PC-3 (cell line): ENCODE data around the gene SNED1. TPM values are rescaled to one million over a fixed set of nuclear protein-coding genes. Genes with fewer than 3 reads are reported as not detected.

ENCODE experiments used
- ATAC-seq: fragments of 200-7000 bp; cut with Tn5 transposase; 2 replicates; pipeline ENCODE4 v1.9.1; 2020; ENCODE audit warnings: mild to moderate bottlenecking, moderate library complexity
- BruUV-seq: library from RNA; stranded (reverse); fragments of 400-500 nt; replicated peaks from 2 replicates; lab custom pipeline; 2021; lab: Mats Ljungman, UMichigan
- CTCF ChIA-PET: fragments of 300-600 bp; sonication (Branson Sonifier 250); formaldehyde crosslinking; loops from one replicate; lab custom pipeline; 2022; ENCODE audit warnings: antibody characterized with exemption; lab: Charles Lee
- POLR2A ChIA-PET: fragments of 300-600 bp; sonication (Branson Sonifier 250); formaldehyde crosslinking; loops from one replicate; lab custom pipeline; 2022; ENCODE audit warnings: antibody characterized with exemption; ENCODE audit not compliant: unreplicated experiment; lab: Charles Lee
- DNase-seq: peaks from one replicate; pipeline ENCODE4 v3.0.0-alpha.2; 2015
- H2AFZ ChIP-seq: fragments of 300-600 bp; sonication (generic); 2 replicates; pipeline ENCODE4 v1.6.0; 2016; ENCODE audit warnings: antibody characterized with exemption, low read length
- H3F3A ChIP-seq: fragments of 300-600 bp; sonication (generic); one replicate; pipeline ENCODE4 v1.6.0; 2017; ENCODE audit warnings: antibody characterized with exemption, low read length, control low read depth, mild to moderate bottlenecking; ENCODE audit not compliant: unreplicated experiment
- H3K27ac ChIP-seq: fragments of 300-600 bp; sonication (generic); 2 replicates; pipeline ENCODE4 v1.5.1; 2016; ENCODE audit warnings: mild to moderate bottlenecking, low read length
- H3K27me3 ChIP-seq: fragments of 300-600 bp; sonication (generic); 2 replicates; pipeline ENCODE4 v1.6.1; 2016; ENCODE audit warnings: low read length, mixed read lengths
- H3K36me3 ChIP-seq: fragments of 300-600 bp; sonication (generic); 2 replicates; pipeline ENCODE4 v1.6.1; 2016; ENCODE audit warnings: low read depth, mixed run types, low read length, mixed read lengths
- H3K4me1 ChIP-seq: fragments of 300-600 bp; sonication (generic); 2 replicates; pipeline ENCODE4 v1.5.1; 2016; ENCODE audit warnings: low read length; ENCODE audit not compliant: insufficient read depth
- H3K4me2 ChIP-seq: fragments of 300-600 bp; sonication (generic); 2 replicates; pipeline ENCODE4 v1.6.0; 2016; ENCODE audit warnings: low read length
- H3K4me3 ChIP-seq: fragments of 300-600 bp; sonication (generic); 2 replicates; pipeline ENCODE4 v1.5.1; 2016; ENCODE audit warnings: mild to moderate bottlenecking, low read length, mixed read lengths
- H3K79me2 ChIP-seq: fragments of 300-600 bp; sonication (generic); 2 replicates; pipeline ENCODE4 v1.6.1; 2017; ENCODE audit warnings: low read length, mixed read lengths
- H3K9ac ChIP-seq: fragments of 300-600 bp; sonication (generic); 2 replicates; pipeline ENCODE4 v1.6.0; 2016; ENCODE audit warnings: mild to moderate bottlenecking, low read length
- H3K9me2 ChIP-seq: fragments of 300-600 bp; sonication (generic); replicated peaks from 2 replicates; pipeline ENCODE4 v1.6.1; 2016; ENCODE audit warnings: mixed run types, low read length, mixed read lengths
- H3K9me3 ChIP-seq: fragments of 300-600 bp; sonication (generic); 2 replicates; pipeline ENCODE4 v1.6.1; 2016; ENCODE audit warnings: low read length, mixed read lengths
- H4K20me1 ChIP-seq: fragments of 300-600 bp; sonication (generic); 2 replicates; pipeline ENCODE4 v1.6.1; 2016; ENCODE audit warnings: low read length, mixed read lengths
- EZH2 ChIP-seq: fragments of 300-600 bp; sonication (generic); IDR thresholded peaks from one replicate; pipeline ENCODE4 v1.6.1; 2017; ENCODE audit warnings: antibody characterized with exemption, mild to moderate bottlenecking, low read length; ENCODE audit not compliant: unreplicated experiment
- EZH2phosphoT487 ChIP-seq: fragments of 300-600 bp; sonication (generic); IDR thresholded peaks from 2 replicates; pipeline ENCODE4 v1.6.1; 2018; ENCODE audit warnings: mild to moderate bottlenecking, antibody characterized with exemption, low read length, borderline replicate concordance
- intact Hi-C: fragments of 100-400 bp; cut with micrococcal nuclease; formaldehyde crosslinking; loops from 2 replicates; pipeline ENCODE4 v1.9.0; 2023
- total RNA-seq: library from RNA; depleted of rRNA; stranded (reverse); fragments of >200 nt; gene quantifications from 2 replicates; pipeline ENCODE4 v1.2.3, GENCODE V29; 2014
- TF ChIP-seq, protein P1 (sequence below): fragments of 300-600 bp; sonication (generic); conservative IDR thresholded peaks from 2 replicates; pipeline ENCODE4 v1.5.1; 2017; ENCODE audit warnings: antibody characterized with exemption, low read depth, mild to moderate bottlenecking, low read length

SNED1 gene
- total RNA-seq, 1 experiment from 2014 or later: 0.66 TPM

DNA sequence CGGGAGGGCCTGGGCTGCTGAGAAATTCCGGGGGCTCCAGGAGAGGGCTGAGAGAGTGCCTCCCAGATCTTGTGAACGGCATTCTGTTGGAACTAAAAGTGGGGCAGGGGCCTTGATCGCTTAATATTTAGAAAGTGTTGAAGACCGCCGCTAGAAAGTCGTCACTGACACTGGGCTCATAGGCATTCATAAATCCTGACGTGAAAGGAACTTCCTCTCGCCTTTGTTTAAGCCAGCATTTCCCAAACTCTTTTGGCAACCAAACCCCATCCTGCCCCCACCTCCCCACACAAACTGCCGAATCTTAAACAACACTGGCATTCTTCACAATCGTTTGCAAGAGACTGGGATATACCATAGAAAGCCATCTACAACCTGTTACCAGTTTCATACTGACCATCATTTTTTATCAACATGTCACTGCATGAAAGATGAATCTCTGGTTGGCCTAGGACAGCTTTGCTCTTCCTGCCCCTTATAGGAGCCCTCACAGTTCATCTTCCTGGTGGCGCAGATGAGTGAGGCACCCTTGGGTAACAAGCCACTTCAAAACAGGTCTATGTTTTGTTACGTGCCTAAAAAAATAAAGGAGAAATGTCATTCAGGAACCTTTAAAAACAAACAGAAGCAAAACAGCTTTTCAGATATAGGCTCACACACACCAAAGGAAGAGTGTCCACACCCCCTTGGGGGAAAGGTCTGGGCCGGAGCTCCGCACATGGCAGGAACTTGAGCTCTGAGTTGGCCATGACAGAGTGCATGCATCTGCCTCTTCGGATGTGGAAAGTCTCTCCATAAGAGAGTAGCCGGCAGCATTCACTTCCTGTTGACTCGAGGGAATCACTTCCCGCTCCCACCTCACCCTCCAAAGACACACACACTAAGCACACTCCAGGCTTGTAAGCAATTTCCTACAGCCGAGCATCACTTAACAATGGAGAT, 90.6 kb downstream of the SNED1 start:
- CTCF ChIA-PET: no interaction called here
- Histone ChIP-seq H3F3A (no peaks in the 10 kb centered on the region), H4K20me1 (no peaks in the 10 kb centered on the region), H3K36me3 (no peaks in the 10 kb centered on the region), H3K4me3 (no peak overlapping the region), H3K27me3 (no peaks in the 10 kb centered on the region), H3K4me1 (no peaks in the 10 kb centered on the region), H3K79me2 (no peaks in the 10 kb centered on the region), H2AFZ (no peak overlapping the region), H3K9ac (no peak overlapping the region), H3K9me2 (no peaks in the 10 kb centered on the region), H3K9me3 (no peaks in the 10 kb centered on the region), H3K4me2 (no peak overlapping the region), H3K27ac (no peak overlapping the region)
- no peak for TF ChIP-seq EZH2phosphoT487
- TF ChIP-seq, protein P1, sequence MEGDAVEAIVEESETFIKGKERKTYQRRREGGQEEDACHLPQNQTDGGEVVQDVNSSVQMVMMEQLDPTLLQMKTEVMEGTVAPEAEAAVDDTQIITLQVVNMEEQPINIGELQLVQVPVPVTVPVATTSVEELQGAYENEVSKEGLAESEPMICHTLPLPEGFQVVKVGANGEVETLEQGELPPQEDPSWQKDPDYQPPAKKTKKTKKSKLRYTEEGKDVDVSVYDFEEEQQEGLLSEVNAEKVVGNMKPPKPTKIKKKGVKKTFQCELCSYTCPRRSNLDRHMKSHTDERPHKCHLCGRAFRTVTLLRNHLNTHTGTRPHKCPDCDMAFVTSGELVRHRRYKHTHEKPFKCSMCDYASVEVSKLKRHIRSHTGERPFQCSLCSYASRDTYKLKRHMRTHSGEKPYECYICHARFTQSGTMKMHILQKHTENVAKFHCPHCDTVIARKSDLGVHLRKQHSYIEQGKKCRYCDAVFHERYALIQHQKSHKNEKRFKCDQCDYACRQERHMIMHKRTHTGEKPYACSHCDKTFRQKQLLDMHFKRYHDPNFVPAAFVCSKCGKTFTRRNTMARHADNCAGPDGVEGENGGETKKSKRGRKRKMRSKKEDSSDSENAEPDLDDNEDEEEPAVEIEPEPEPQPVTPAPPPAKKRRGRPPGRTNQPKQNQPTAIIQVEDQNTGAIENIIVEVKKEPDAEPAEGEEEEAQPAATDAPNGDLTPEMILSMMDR: no peak
- no peak for TF ChIP-seq EZH2
- BruUV-seq: no TSS peak
- ATAC-seq: no peak
- DNase-seq: no peak
- intact Hi-C loops: no loop called here
- POLR2A ChIA-PET: no interaction called here

DNA sequence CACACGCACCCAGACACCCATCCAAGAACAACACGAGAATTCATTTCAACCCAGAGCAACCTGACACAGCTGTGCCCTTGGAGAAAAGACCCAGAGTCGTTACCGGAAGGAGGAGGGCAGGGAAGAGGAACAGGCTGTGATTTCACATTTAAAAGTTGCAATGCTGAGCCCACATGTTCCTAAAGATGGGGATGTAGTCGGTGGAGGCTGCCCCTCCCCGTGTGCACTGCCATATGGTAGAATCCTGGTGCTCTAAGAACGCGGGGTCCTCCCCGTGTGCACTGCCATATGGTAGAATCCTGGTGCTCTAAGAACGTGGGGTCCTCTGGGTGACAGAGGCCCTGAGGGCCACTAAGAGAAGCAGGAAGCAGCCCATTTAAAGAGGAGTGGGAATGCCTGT, 92.8 kb downstream of the SNED1 start:
- no peaks in the 10 kb centered on the region for H3F3A ChIP-seq
- ChIA-PET POLR2A (no interaction called here), CTCF (no interaction called here)
- H3K4me3 ChIP-seq: no peak overlapping the region
- H3K9me2 ChIP-seq: no peaks in the 10 kb centered on the region
- H3K36me3 ChIP-seq: no peaks in the 10 kb centered on the region
- TF ChIP-seq EZH2 (no peak), EZH2phosphoT487 (no peak)
- TF ChIP-seq, protein P1: no peak
- ATAC-seq (no peak), DNase-seq (no peak)
- no peak overlapping the region for H3K4me2 ChIP-seq
- no TSS peak for BruUV-seq
- H3K4me1 ChIP-seq: no peaks in the 10 kb centered on the region
- intact Hi-C loops: no loop called here
- H4K20me1 ChIP-seq: no peaks in the 10 kb centered on the region
- no peak overlapping the region for H3K9ac ChIP-seq
- no peaks in the 10 kb centered on the region for H3K9me3 ChIP-seq
- no peak overlapping the region for H3K27ac ChIP-seq
- H3K27me3 ChIP-seq: no peaks in the 10 kb centered on the region
- H2AFZ ChIP-seq: no peak overlapping the region
- no peaks in the 10 kb centered on the region for H3K79me2 ChIP-seq
